ENCODE data around the gene KLF13. TPM values are rescaled to one million over a fixed set of nuclear protein-coding genes. Genes with fewer than 3 reads are reported as not detected.

KLF13 gene
- total RNA-seq, 1 experiment from 2014 or later = 14.1 TPM

DNA sequence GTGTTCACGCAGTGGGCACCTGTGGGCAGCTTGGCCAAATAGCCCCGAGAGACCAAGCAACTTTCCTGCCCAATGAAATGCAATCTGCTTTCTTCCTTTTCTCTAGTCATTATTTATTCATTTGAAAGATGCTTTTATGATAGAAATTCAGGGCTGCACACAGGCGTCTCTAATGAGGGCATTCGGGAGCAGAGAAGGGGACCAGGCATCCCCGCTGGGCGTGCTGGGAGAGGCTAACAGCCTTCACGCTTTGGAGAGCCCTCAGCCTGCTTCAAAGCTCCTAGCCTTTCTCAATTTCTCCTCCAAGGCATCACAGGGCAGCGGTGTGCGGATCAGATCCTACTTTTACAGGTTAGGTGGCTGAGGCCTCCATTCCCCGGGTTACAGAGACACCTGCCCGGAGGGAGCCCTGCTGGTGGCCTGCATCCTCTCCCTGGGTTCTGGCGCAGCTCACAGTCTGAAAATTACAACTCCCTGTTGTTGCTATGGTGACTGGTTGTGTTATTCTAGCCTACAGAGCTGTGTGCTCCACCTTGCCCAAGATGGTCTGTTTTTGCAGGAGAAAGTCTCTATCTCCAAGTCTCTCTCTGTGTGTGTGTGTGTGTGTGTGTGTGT, 21.8 kb upstream of the KLF13 start:
- BruUV-seq (replicated peaks) = no TSS peak
- Mint-ChIP-seq H3K4me1 (ENCODE audit: low read depth, unreplicated experiment) (no peaks in the 10 kb centered on the region), H3K4me3 (ENCODE audit: low read depth, unreplicated experiment) (no peak overlapping the region), H3K27me3 (ENCODE audit: unreplicated experiment) (no peaks in the 10 kb centered on the region), H3K9me3 (ENCODE audit: low read depth, unreplicated experiment) (no peaks in the 10 kb centered on the region), H3K36me3 (ENCODE audit: insufficient read depth, unreplicated experiment) (no peaks in the 10 kb centered on the region), H3K27ac (ENCODE audit: unreplicated experiment) (no peak overlapping the region)
- no peak for DNase-seq
- CTCF ChIA-PET = interaction anchor here (0.6 kb wide), 1 partner anchor 183 kb away, joined by 3 read pairs; no protein-coding TSS in a partner anchor
- TF ChIP-seq, protein P1, sequence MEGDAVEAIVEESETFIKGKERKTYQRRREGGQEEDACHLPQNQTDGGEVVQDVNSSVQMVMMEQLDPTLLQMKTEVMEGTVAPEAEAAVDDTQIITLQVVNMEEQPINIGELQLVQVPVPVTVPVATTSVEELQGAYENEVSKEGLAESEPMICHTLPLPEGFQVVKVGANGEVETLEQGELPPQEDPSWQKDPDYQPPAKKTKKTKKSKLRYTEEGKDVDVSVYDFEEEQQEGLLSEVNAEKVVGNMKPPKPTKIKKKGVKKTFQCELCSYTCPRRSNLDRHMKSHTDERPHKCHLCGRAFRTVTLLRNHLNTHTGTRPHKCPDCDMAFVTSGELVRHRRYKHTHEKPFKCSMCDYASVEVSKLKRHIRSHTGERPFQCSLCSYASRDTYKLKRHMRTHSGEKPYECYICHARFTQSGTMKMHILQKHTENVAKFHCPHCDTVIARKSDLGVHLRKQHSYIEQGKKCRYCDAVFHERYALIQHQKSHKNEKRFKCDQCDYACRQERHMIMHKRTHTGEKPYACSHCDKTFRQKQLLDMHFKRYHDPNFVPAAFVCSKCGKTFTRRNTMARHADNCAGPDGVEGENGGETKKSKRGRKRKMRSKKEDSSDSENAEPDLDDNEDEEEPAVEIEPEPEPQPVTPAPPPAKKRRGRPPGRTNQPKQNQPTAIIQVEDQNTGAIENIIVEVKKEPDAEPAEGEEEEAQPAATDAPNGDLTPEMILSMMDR (IDR thresholded peaks at IDR 0.05; ENCODE audit: unreplicated experiment) = no peak
- intact Hi-C loops (cut with micrococcal nuclease; ENCODE audit: unreplicated experiment) = no loop called here

DNA sequence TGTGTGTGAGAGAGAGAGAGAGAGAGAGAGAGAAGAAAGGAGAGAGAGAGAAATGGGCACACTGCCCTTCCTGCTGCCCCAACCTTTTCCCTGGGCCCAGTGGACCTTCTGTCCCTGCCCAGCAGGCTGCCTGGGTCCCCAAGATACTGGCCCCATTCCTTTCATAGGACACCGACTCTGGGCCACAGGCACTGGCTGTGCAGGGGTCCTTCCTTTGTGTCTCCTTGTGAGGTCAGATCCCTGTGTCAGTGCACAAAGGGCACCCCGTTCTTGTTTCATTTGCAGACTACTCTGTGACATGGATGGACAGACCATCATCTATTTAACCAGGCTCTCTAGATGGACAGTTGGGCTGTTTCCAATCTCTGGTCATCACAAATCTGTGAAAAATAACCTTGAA, 21.3 kb upstream of the KLF13 start:
- intact Hi-C loops (cut with micrococcal nuclease; ENCODE audit: unreplicated experiment) = no loop called here
- no peaks in the 10 kb centered on the region for H3K4me1 Mint-ChIP-seq (ENCODE audit: low read depth, unreplicated experiment)
- H3K27me3 Mint-ChIP-seq (ENCODE audit: unreplicated experiment) = no peaks in the 10 kb centered on the region
- CTCF ChIA-PET = no interaction called here
- no peaks in the 10 kb centered on the region for H3K36me3 Mint-ChIP-seq (ENCODE audit: insufficient read depth, unreplicated experiment)
- no TSS peak for BruUV-seq (replicated peaks)
- TF ChIP-seq, protein P1 (IDR thresholded peaks at IDR 0.05; ENCODE audit: unreplicated experiment) = no peak
- no peak for DNase-seq
- no peaks in the 10 kb centered on the region for H3K9me3 Mint-ChIP-seq (ENCODE audit: low read depth, unreplicated experiment)
- no peak overlapping the region for H3K4me3 Mint-ChIP-seq (ENCODE audit: low read depth, unreplicated experiment)
- H3K27ac Mint-ChIP-seq (ENCODE audit: unreplicated experiment) = no peak overlapping the region

DNA sequence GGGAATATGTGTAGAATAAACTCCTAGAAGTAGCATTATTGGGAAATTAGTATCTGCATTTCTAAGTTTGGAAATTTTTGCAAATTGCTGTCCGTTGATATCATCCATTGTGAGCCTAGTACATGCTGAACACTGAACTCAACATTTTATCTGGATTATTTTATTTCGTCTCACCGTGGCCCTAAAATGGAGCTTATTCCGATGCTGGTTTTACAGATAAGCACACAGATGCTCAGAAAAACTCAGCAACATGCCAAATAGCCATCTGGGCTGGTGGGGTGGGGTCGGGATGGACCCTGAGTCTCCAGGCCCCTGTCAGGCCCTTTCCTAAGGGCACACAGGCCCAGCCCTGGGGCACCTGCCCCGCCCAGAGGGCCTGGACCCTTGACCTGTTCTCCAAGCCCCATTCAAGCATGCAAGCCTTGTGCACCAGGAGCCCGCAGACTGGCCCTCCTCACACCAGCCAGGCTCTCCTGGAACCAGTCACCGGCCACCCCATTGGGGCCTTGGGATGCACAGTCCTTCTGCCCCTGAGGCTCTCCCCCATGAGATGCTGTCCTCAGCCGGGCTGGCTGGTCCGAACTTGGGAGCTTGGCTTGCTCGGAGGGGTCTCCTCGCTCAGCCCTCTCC, 20.7 kb upstream of the KLF13 start:
- CTCF ChIA-PET = no interaction called here
- no peak overlapping the region for H3K4me3 Mint-ChIP-seq (ENCODE audit: low read depth, unreplicated experiment)
- H3K36me3 Mint-ChIP-seq (ENCODE audit: insufficient read depth, unreplicated experiment) = no peaks in the 10 kb centered on the region
- H3K27me3 Mint-ChIP-seq (ENCODE audit: unreplicated experiment) = no peaks in the 10 kb centered on the region
- no peaks in the 10 kb centered on the region for H3K9me3 Mint-ChIP-seq (ENCODE audit: low read depth, unreplicated experiment)
- intact Hi-C loops (cut with micrococcal nuclease; ENCODE audit: unreplicated experiment) = no loop called here
- no TSS peak for BruUV-seq (replicated peaks)
- DNase-seq = no peak
- H3K27ac Mint-ChIP-seq (ENCODE audit: unreplicated experiment) = no peak overlapping the region
- TF ChIP-seq, protein P1 (IDR thresholded peaks at IDR 0.05; ENCODE audit: unreplicated experiment) = no peak
- no peaks in the 10 kb centered on the region for H3K4me1 Mint-ChIP-seq (ENCODE audit: low read depth, unreplicated experiment)

- BruUV-seq (replicated peaks) = no TSS peak
- Mint-ChIP-seq H3K27ac (ENCODE audit: unreplicated experiment) (no peak overlapping the region), H3K4me1 (ENCODE audit: low read depth, unreplicated experiment) (no peaks in the 10 kb centered on the region), H3K27me3 (ENCODE audit: unreplicated experiment) (no peaks in the 10 kb centered on the region), H3K9me3 (ENCODE audit: low read depth, unreplicated experiment) (no peaks in the 10 kb centered on the region), H3K4me3 (ENCODE audit: low read depth, unreplicated experiment) (no peak overlapping the region), H3K36me3 (ENCODE audit: insufficient read depth, unreplicated experiment) (no peaks in the 10 kb centered on the region)
- intact Hi-C loops (cut with micrococcal nuclease; ENCODE audit: unreplicated experiment) = no loop called here
- CTCF ChIA-PET = no interaction called here
- TF ChIP-seq, protein P1 (IDR thresholded peaks at IDR 0.05; ENCODE audit: unreplicated experiment) = no peak
- no peak for DNase-seq
Measured at GRCh38 chr15:31306426-31307269, 20.0 kb upstream of the KLF13 start.
